LNCAP (cell line): Measurements from ENCODE around the gene STK38L.

Source experiments
- CTCF ChIP-seq: fragments of 450-650 bp; IDR thresholded peaks from 2 replicates; pipeline ENCODE4 v1.5.1; 2017; ENCODE audit warnings: mild to moderate bottlenecking

The STK38L gene

GRCh38 chr12:27345376-27345775 is 101.3 kb downstream of the STK38L start:
- TF ChIP-seq CTCF: no peak

GRCh38 chr12:27347779-27348178 is 103.7 kb downstream of the STK38L start:
- TF ChIP-seq CTCF: no peak

- no peak for TF ChIP-seq CTCF
Observed at GRCh38 chr12:27351476-27351875, 107.4 kb downstream of the STK38L start.

- TF ChIP-seq CTCF: no peak
Observed at GRCh38 chr12:27355486-27355885, 111.4 kb downstream of the STK38L start.

- TF ChIP-seq CTCF: no peak
Observed at GRCh38 chr12:27355979-27356378, 111.9 kb downstream of the STK38L start.

GRCh38 chr12:27359578-27360340 is 115.7 kb downstream of the STK38L start:
- TF ChIP-seq CTCF: no peak

- no peak for TF ChIP-seq CTCF
Observed at GRCh38 chr12:27361372-27361771, 117.3 kb downstream of the STK38L start.

GRCh38 chr12:27366621-27367020 is 122.5 kb downstream of the STK38L start:
- TF ChIP-seq CTCF: no peak
